SIG-M5 (cell line): ENCODE data around the gene CTNNBL1.

ENCODE experiments used
- DNase-seq: peaks from one replicate; lab custom pipeline; 2025; lab: John Stamatoyannopoulos, UW

Gene CTNNBL1

GRCh38 chr20:37821696-37822095 is 127.9 kb downstream of the CTNNBL1 start:
- DNase-seq = no peak

GRCh38 chr20:37822141-37822601 is 128.3 kb downstream of the CTNNBL1 start:
- no peak for DNase-seq

- DNase-seq = no peak
Observed at GRCh38 chr20:37823296-37823980, 129.6 kb downstream of the CTNNBL1 start.

- no peak for DNase-seq
Observed at GRCh38 chr20:37827605-37828004, 133.8 kb downstream of the CTNNBL1 start.

- no peak for DNase-seq
Observed at GRCh38 chr20:37828684-37829083, 134.9 kb downstream of the CTNNBL1 start.

- DNase-seq = no peak
Observed at GRCh38 chr20:37829128-37829527, 135.3 kb downstream of the CTNNBL1 start.

- no peak for DNase-seq
Observed at GRCh38 chr20:37833221-37833896, 139.5 kb downstream of the CTNNBL1 start.

- no peak for DNase-seq
Observed at GRCh38 chr20:37836926-37837325, 143.1 kb downstream of the CTNNBL1 start.

GRCh38 chr20:37837924-37838323 is 144.1 kb downstream of the CTNNBL1 start:
- no peak for DNase-seq

GRCh38 chr20:37838769-37839431 is 145.1 kb downstream of the CTNNBL1 start:
- DNase-seq = no peak

GRCh38 chr20:37839432-37839827 is 145.6 kb downstream of the CTNNBL1 start:
- DNase-seq = no peak

GRCh38 chr20:37839955-37840354 is 146.1 kb downstream of the CTNNBL1 start:
- DNase-seq = no peak

GRCh38 chr20:37841389-37841788 is 147.6 kb downstream of the CTNNBL1 start:
- DNase-seq = no peak

- DNase-seq = no peak
Observed at GRCh38 chr20:37841971-37842370, 148.1 kb downstream of the CTNNBL1 start.

- DNase-seq = no peak
Observed at GRCh38 chr20:37845241-37845681, 151.4 kb downstream of the CTNNBL1 start.

- no peak for DNase-seq
Observed at GRCh38 chr20:37845878-37846277, 152.0 kb downstream of the CTNNBL1 start.

- no peak for DNase-seq
Observed at GRCh38 chr20:37846573-37846972, 152.7 kb downstream of the CTNNBL1 start.

GRCh38 chr20:37848706-37849105 is 154.9 kb downstream of the CTNNBL1 start:
- DNase-seq = no peak

GRCh38 chr20:37849156-37849555 is 155.3 kb downstream of the CTNNBL1 start:
- no peak for DNase-seq

- no peak for DNase-seq
Observed at GRCh38 chr20:37849566-37849965, 155.7 kb downstream of the CTNNBL1 start.

GRCh38 chr20:37850036-37850592 is 156.3 kb downstream of the CTNNBL1 start:
- DNase-seq = no peak

- DNase-seq = no peak
Observed at GRCh38 chr20:37850724-37851355, 157.0 kb downstream of the CTNNBL1 start.
